H1 (cell line): Measurements from ENCODE around the gene DCAF6. TPM values are rescaled to one million over a fixed set of nuclear protein-coding genes. Genes with fewer than 3 reads are reported as not detected.

Experiments used
- ASH2L ChIP-seq: fragments of 200-600, 300-600 bp; sonication (generic); IDR thresholded peaks from one replicate; pipeline ENCODE4 v1.7.1; 2017; ENCODE audit warnings: low read length
- BRCA1 ChIP-seq: IDR thresholded peaks from 2 replicates; pipeline ENCODE4 v1.6.1; 2012; ENCODE audit warnings: low read depth, low read length, improper control_type of control experiment
- CBX5 ChIP-seq: fragments of 300-800, 300-1000 bp; sonication (generic); IDR thresholded peaks from 2 replicates; pipeline ENCODE4 v1.7.1; 2016; ENCODE audit warnings: antibody characterized with exemption, low read length, low read depth
- CTBP2 ChIP-seq: IDR thresholded peaks from 2 replicates; pipeline ENCODE4 v1.7.0; 2011; ENCODE audit warnings: borderline replicate concordance, mild to moderate bottlenecking, moderate library complexity, mixed read lengths, low read length; ENCODE audit not compliant: insufficient read depth, insufficient read length
- EZH2 ChIP-seq: fragments of 200-600 bp; sonication (generic); IDR thresholded peaks from 2 replicates; pipeline ENCODE4 v1.7.1; 2012; ENCODE audit warnings: low read depth, mild to moderate bottlenecking, moderate library complexity, low read length, inconsistent platforms; ENCODE audit not compliant: severe bottlenecking
- HDAC6 ChIP-seq: IDR thresholded peaks from one replicate; pipeline ENCODE4 v1.7.1; 2012; ENCODE audit warnings: low read depth, mild to moderate bottlenecking, inconsistent platforms, low read length, moderate library complexity
- PHF8 ChIP-seq: fragments of 200-600 bp; sonication (generic); conservative IDR thresholded peaks from 2 replicates; pipeline ENCODE4 v1.7.1; 2012; ENCODE audit warnings: low read depth, mild to moderate bottlenecking, inconsistent platforms, low read length, moderate library complexity
- RFX5 ChIP-seq: IDR thresholded peaks from 2 replicates; pipeline ENCODE4 v1.6.1; 2011; ENCODE audit warnings: low read depth, low read length, improper control_type of control experiment, borderline replicate concordance
- SIRT6 ChIP-seq: IDR thresholded peaks from one replicate; pipeline ENCODE4 v1.7.1; 2012; ENCODE audit warnings: low read length, inconsistent platforms
- SIX5 ChIP-seq: IDR thresholded peaks from 2 replicates; pipeline ENCODE4 v1.6.1; 2011; ENCODE audit warnings: mild to moderate bottlenecking, low read depth, low read length
- SP1 ChIP-seq: IDR thresholded peaks from 2 replicates; pipeline ENCODE4 v1.6.1; 2011; ENCODE audit warnings: low read depth, low read length
- SP4 ChIP-seq: IDR thresholded peaks from 2 replicates; pipeline ENCODE4 v1.6.1; 2012; ENCODE audit warnings: low read length, inconsistent platforms
- SRF ChIP-seq: IDR thresholded peaks from 2 replicates; pipeline ENCODE4 v1.6.1; 2011; ENCODE audit warnings: mild to moderate bottlenecking, low read depth, low read length, moderate library complexity
- SUZ12 ChIP-seq: fragments of 200-600 bp; sonication (generic); IDR thresholded peaks from 2 replicates; pipeline ENCODE4 v1.6.1; 2012; ENCODE audit warnings: mild to moderate bottlenecking, inconsistent platforms, low read length, moderate library complexity, mixed read lengths
- TAF1 ChIP-seq: IDR thresholded peaks from 2 replicates; pipeline ENCODE4 v1.6.1; 2011; ENCODE audit warnings: mild to moderate bottlenecking, low read depth, low read length
- YY1 ChIP-seq: IDR thresholded peaks from 2 replicates; pipeline ENCODE4 v1.6.1; 2011; ENCODE audit warnings: low read depth, mild to moderate bottlenecking, low read length
- polyA plus RNA-seq, 7 experiments: library from polyadenylated mRNA; depleted of rRNA in 3 of 7; stranded (reverse) in 5 of 7; unstranded in 2 of 7; fragments of >200 nt in 5 of 7; fragments of 200-250 nt in 2 of 7; gene quantifications; 1 replicate in 5 of 7; 2 replicates in 1 of 7; 4 replicates in 1 of 7; pipeline versions ENCODE4 v1.2.1 to v1.2.3, GENCODE V29; 2011 to 2013; ENCODE audit warnings: missing spikeins in 2 of 7, mixed read lengths in 2 of 7
- total RNA-seq: library from RNA; stranded (reverse); fragmentation: NEBNext Ultra II Directional; extraction: Animal tissue kit (Norgen Biotek cat#: 25700); gene quantifications from 2 replicates; pipeline ENCODE4 v1.2.1, GENCODE V29; 2021
- TF ChIP-seq, protein P1 (sequence below), 3 experiments: IDR thresholded peaks; 1 replicate in 2 of 3; 2 replicates in 1 of 3; pipeline versions ENCODE4 v1.5.1 to v1.6.1; 2011; ENCODE audit warnings: low read length in 3 of 3, mild to moderate bottlenecking in 3 of 3, inconsistent platforms in 2 of 3, low read depth in 1 of 3, moderate library complexity in 1 of 3; ENCODE audit not compliant: insufficient read depth in 1 of 3; ENCODE audit errors: control extremely low read depth in 1 of 3

DCAF6 gene
- total and polyA plus RNA-seq, 2 of the 8 experiments (the other 6 are each of a cell fraction or from before 2014, with no cell fraction given), result 12.3 to 17.4 TPM

DNA sequence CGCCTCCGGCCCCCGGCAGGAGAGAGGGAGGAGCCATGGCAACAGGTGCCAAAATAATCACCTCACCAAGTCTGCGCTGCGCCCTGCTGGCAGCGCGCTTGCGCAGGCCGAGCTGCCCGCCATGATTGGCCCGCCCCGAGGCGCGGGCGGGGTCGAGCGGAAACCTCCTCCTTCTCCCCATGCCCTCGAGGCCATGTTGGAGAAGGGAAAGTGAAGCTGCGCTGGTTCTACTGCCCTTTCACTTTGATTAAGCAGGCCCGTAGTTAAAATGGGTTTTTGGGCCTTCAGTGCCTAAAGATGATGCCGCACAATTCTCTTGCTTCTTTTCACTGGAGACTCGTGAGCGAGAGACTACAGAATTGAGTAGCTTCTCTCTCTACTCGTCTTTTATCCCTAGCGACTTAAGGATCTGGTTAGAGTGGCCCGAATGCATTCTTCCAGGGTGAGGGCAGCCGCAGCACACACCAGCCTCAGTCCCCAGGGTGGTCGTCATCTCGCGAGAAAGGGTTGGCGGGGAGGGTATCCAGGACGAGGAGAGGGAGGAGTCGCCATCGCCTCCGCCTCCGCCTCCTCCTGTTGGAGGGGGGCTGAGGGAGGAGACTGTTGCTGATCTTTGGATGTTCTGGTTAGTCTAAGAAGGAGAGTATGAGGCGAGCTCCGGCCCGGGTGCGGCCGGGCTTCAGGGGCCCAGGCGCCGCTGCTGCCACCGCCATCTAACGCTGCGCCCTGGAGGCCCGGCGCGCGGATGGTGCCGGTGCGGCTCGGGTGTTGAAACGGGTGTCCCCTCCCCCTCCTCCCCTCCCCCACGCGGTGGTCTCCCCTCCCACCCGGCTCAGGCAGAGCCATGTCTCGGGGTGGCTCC, at the start of gene DCAF6 (continued):
- TF ChIP-seq CTBP2, result no peak
- peak; percentile 90 for TF ChIP-seq TAF1
- TF ChIP-seq CBX5, result no peak
- TF ChIP-seq PHF8, result peak; percentile 73
- peak; percentile 94 for TF ChIP-seq ASH2L
- TF ChIP-seq SIX5, result no peak
- no peak for TF ChIP-seq SUZ12
- TF ChIP-seq, protein P1, sequence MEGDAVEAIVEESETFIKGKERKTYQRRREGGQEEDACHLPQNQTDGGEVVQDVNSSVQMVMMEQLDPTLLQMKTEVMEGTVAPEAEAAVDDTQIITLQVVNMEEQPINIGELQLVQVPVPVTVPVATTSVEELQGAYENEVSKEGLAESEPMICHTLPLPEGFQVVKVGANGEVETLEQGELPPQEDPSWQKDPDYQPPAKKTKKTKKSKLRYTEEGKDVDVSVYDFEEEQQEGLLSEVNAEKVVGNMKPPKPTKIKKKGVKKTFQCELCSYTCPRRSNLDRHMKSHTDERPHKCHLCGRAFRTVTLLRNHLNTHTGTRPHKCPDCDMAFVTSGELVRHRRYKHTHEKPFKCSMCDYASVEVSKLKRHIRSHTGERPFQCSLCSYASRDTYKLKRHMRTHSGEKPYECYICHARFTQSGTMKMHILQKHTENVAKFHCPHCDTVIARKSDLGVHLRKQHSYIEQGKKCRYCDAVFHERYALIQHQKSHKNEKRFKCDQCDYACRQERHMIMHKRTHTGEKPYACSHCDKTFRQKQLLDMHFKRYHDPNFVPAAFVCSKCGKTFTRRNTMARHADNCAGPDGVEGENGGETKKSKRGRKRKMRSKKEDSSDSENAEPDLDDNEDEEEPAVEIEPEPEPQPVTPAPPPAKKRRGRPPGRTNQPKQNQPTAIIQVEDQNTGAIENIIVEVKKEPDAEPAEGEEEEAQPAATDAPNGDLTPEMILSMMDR (IDR thresholded peaks at IDR 0.05; ENCODE audit: control extremely low read depth in 1 of 3, insufficient read depth in 1 of 3, low read depth in 1 of 3, low read length in 3 of 3), result no peak
- no peak for TF ChIP-seq SIRT6
- no peak for TF ChIP-seq RFX5
- TF ChIP-seq SRF, result 0 out of 2 replicates have a peak, but pooled peaks have one; percentile 17
- peak; percentile 99 for TF ChIP-seq YY1
- peak; percentile 42 for TF ChIP-seq SP1
- peak; percentile 89 for TF ChIP-seq BRCA1
- peak; percentile 42; the same call in 1 of the 2 replicates for TF ChIP-seq SP4
- no peak for TF ChIP-seq HDAC6
- TF ChIP-seq EZH2, result no peak
